GM19324 (cell line): Measurements from ENCODE around the gene RILP.

Experiments used
- ATAC-seq: cut with Tn5 transposase; IDR thresholded peaks from one replicate; pipeline ENCODE4 v1.9.1; 2021; ENCODE audit warnings: mild to moderate bottlenecking, moderate library complexity; ENCODE audit not compliant: unreplicated experiment, low FRiP score

RILP gene

DNA sequence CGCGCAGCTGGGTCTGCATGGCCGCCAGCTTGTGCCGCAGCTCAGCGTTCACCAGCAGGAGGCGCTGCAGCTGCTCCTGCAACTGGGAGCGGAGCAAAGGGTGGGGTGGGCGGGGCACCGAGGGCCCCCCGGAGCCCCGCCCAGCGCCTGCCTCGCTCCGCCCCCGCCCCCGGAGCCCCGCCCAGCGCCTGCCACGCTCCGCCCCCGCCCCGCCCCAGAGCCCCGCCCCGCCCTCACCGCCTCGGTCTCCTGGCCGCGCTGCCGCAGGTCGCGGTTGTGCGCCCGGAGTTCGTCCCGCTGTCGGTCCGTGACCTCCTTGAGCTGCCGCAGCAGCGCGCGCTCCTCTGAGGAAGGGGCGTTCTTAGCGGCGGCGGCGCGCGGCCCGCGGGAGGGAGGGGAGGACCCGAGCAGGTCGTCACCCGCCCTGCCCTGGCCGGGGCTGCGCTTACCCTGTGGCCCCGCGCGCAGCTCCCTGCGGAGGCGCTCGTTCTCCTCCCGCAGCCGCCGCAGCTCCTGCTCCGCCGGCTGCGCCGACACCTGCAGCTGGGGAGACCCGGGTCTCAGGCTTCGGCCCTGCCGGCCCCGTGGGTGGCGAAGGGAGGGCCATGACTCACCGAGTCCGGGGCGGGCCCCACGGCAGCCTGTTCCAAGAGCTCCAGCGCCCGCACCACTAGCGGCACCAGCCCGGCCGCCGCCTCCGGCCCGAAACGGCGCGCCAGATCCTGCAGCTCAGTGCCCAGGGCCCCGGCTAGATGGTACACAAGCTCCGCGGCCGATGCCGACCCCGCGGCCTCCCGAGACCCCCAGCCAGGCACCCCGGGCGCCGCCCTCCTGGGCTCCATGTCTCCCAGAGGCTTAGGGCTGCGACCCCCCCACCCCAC lies 463 bp downstream of the RILP start:
- peak; percentile 72 for ATAC-seq

GRCh38 chr17:1648173-1648962 lies 1.3 kb downstream of the RILP start:
- ATAC-seq: no peak

- no peak for ATAC-seq
Measured at GRCh38 chr17:1647802-1648171, 1.9 kb downstream of the RILP start.

GRCh38 chr17:1646199-1646875 lies 3.3 kb downstream of the RILP start:
- ATAC-seq: no peak

GRCh38 chr17:1645207-1646171 lies 4.2 kb downstream of the RILP start, which contains the start of gene SCARF1:
SCARF1 (minus strand) TSS chr17:1645732; CDS start chr17:1645697, 35 bp downstream.
- ATAC-seq: no peak

GRCh38 chr17:1644493-1645206 lies 5.0 kb downstream of the RILP start:
- ATAC-seq: no peak

DNA sequence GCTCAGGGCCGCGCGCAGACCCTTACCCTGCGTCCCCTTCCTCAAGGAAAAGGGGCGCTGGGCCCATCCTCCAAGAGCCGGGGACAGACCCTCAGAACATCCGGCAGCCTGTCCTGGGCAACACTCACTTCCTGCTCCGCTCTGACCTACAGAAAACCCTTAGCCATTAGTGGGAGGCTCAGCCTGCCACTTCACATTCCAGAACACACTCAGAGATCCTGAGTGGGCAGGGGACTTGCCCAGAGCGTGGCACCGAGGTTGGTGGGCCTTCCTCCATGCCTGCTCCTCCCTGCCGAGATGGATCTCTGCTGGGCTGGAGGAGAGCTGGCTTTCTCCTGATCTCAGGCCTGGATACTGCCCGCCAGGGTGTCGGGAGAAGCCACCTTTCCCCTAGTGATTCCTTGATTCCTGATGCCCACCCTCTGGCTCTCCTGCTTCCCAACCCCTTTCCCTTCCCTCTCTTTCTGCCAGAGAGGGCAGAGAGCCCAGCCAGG lies 5.6 kb downstream of the RILP start:
- ATAC-seq: no peak

DNA sequence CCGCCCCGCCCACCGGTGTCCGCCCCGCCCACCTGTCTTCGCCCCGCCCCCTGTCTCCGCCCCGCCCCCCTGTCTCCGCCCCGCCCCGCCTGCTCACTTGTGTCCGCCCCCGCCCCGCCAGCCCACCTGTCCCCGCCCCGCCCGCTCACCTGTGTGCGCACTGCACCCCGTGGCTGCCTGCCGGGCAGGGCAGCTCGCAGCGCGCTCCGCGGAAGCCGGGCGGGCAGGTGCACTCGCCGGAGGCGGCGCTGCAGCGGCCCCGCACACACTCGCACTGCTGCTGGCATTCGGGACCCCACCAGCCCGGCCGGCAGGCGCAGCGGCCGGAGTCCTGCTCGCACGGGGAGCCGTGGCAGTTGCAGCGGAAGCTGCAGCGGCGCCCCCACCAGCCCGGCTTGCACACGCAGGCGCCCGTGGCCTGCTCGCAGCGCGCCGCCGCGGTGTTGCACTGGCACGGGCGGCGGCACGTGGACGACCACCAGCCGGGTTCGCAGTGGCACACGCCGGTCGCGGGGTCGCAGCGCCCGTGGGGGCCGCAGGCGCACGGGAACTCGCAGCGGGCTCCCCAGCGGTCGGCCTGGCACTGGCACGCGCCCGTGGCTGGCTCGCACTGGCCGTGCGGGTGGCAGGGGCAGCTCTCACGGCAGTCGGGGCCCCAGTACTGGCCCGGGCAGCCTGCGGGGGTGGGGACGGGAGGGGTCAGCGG lies 6.2 kb downstream of the RILP start:
- ATAC-seq: no peak

DNA sequence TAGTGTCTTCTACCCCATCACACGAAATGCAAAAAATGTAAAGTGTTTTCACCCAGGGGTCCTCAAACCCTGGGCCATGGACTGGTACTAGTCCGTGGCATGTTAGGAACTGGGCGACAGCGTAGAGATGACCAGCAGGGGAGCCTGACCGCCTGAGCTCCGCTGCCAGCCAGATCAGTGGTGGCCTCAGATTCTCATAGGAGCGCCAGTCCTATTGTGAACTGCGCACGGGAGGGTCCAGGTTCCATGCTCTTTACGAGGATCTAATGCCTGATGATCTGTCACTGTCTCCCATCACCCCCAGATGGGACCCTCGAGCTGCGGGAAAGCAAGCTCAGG lies 8.6 kb downstream of the RILP start:
- no peak for ATAC-seq

- ATAC-seq: no peak
Measured at GRCh38 chr17:1640329-1641064, 9.2 kb downstream of the RILP start.

- ATAC-seq: no peak
Measured at GRCh38 chr17:1639549-1640180, 10.0 kb downstream of the RILP start.

GRCh38 chr17:1638624-1639300 lies 10.9 kb downstream of the RILP start:
- no peak for ATAC-seq

DNA sequence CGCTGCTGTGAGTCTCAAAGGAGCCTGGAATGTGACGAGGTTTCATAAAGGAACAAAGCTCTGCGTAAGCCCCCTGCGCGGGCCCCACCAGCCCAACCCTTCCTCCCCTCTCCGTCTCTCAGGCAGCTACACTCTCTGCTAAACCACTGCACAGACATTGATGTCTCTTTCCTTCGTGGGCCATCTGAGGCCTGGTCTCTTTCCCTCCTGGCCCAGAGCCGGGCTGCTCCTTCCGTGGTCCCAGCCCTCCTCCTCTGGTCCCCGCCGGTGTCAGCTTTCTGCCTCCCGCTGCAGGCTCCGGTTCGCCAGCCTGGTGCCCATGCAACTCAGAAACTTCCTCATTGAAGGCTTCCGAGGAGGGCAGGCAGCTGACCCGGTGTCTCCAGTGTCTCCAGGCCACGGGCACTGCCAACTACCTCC lies 11.5 kb downstream of the RILP start:
- no peak for ATAC-seq

DNA sequence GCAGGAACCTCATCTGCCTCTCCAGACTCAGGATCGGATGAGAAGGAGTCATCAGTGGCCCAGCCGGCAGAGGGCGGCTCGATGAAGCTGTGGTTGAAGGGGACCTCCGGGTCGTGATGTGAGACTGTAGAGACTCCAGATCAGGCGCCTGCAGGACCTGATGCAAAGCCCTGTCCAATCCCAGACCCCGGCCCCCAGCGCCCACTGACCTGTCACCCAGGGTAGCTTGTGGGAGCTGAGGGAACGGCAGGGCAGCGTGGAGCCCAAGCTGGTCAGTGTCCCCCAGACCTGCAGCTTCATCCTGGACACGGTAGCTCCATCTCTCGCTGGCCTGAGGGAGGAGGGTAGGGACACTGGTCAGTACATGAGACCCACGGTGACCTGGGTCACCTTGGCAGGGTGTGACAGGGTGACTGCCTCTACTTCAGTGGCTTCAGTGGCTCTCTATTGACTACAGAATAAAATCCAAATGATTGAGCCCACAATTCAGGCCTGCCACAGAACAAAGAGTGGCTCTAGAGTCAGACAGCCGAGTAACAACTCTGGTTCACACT lies 12.9 kb downstream of the RILP start:
- ATAC-seq: no peak

DNA sequence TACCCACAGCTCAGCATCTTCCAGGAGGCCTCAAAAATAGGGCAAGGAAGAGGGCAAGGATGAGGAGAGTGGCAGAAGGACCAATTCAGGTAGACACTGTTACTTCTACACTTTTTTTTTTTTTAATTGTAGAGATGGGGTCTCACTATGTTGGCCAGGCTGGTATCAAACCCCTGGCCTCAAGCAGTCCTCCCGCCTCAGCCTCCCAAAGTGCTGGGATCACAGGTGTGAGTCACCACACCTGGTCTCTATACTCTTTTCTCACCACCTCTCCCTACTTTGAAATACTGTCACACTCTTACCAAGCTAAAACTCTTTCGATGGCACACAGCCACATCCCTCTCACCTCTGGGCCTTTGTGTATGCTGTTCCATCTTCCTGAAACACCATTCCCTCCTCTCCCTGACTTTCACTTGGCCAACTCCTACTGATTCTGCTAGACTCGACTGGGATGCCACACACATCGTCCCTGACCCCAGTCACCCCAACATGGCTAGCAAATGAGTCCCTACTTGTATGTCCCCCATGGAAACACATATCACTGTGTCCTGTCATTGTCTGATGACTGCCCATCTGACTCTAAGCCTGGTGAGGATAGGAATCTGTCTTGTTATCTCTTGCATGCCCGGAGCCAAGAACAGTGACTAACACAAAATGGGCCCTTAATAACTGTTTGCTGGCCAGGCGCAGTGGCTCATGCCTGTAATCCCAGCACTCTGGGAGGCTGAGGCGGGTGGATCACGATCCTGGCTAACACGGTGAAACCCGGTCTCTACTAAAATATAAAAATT lies 13.8 kb downstream of the RILP start:
- no peak for ATAC-seq
